Omental fat pad (tissue), 4 donors: ENCODE data around the gene TMEM145. TPM values are rescaled to one million over a fixed set of nuclear protein-coding genes. Genes with fewer than 3 reads are reported as not detected.

Source experiments
- ATAC-seq: fragments of 150-250 bp; one replicate; pipeline ENCODE4 v1.9.1; 2016; ENCODE audit warnings: mild to moderate bottlenecking, moderate library complexity; ENCODE audit not compliant: low FRiP score
- DNase-seq: peaks from one replicate; pipeline ENCODE4 v3.0.0-alpha.2; 2019; ENCODE audit warnings: low spot score
- CTCF ChIP-seq, 3 donors: fragments of 450-650 bp; IDR thresholded peaks; one replicate each; pipeline ENCODE4 v1.5.1; 2016 to 2017; ENCODE audit warnings: antibody characterized with exemption in 3 of 3, mild to moderate bottlenecking in 3 of 3, moderate library complexity in 2 of 3
- total RNA-seq, 4 donors: library from RNA; depleted of rRNA; stranded (reverse); fragments of >200 nt; gene quantifications; one replicate each; pipeline ENCODE4 v1.1.0, GENCODE V29; 2016

The TMEM145 gene
- total RNA-seq, 4 donors from 2014 or later, result 0.24 to 1.9 TPM; not detected in 2

GRCh38 chr19:42270346-42271044, 42.6 kb upstream of the TMEM145 start:
- no peak for ATAC-seq
- DNase-seq, result no peak
- no peak for TF ChIP-seq CTCF (IDR thresholded peaks at IDR 0.05)

- no peak for DNase-seq
- ATAC-seq, result no peak
- TF ChIP-seq CTCF (IDR thresholded peaks at IDR 0.05), result no peak
Observed at GRCh38 chr19:42271045-42271419, 42.1 kb upstream of the TMEM145 start.

- DNase-seq, result no peak
Observed at GRCh38 chr19:42271861-42272534, 41.1 kb upstream of the TMEM145 start.

GRCh38 chr19:42272535-42272897, 40.6 kb upstream of the TMEM145 start:
- no peak for ATAC-seq
- TF ChIP-seq CTCF (IDR thresholded peaks at IDR 0.05), result no peak
- no peak for DNase-seq

More at GRCh38 chr19:42271861-42272534, 41.1 kb upstream of the TMEM145 start:
- ATAC-seq, result no peak
- no peak for TF ChIP-seq CTCF (IDR thresholded peaks at IDR 0.05)

- ATAC-seq (no peak), DNase-seq (no peak)
- TF ChIP-seq CTCF (IDR thresholded peaks at IDR 0.05), result no peak
Observed at GRCh38 chr19:42272989-42273406, 40.1 kb upstream of the TMEM145 start.

GRCh38 chr19:42273407-42274064, 39.6 kb upstream of the TMEM145 start:
- no peak for TF ChIP-seq CTCF (IDR thresholded peaks at IDR 0.05)
- ATAC-seq (no peak), DNase-seq (no peak)
